NT2/D1 (cell line): Measurements from ENCODE around the gene NAPG.
A peak's percentile ranks its signal among the peaks of the same experiment; 100 is the strongest.

Experiments used
- DNase-seq: peaks from one replicate; pipeline ENCODE4 v3.0.0-alpha.2; 2011; ENCODE audit warnings: low read depth, low spot score
- H3K27me3 ChIP-seq: 2 replicates; pipeline ENCODE4 v1.6.0; 2011; ENCODE audit warnings: mild to moderate bottlenecking; ENCODE audit not compliant: insufficient read length, insufficient read depth
- H3K36me3 ChIP-seq: 2 replicates; pipeline ENCODE4 v1.6.1; 2011; ENCODE audit warnings: mild to moderate bottlenecking, low read length, mixed read lengths; ENCODE audit not compliant: insufficient read depth, insufficient read length
- H3K4me1 ChIP-seq: 2 replicates; pipeline ENCODE4 v1.5.1; 2011; ENCODE audit not compliant: insufficient read depth, insufficient read length
- H3K4me3 ChIP-seq: 2 replicates; pipeline ENCODE4 v1.5.1; 2011; ENCODE audit warnings: low read depth; ENCODE audit not compliant: insufficient read length
- H3K9ac ChIP-seq: 2 replicates; pipeline ENCODE4 v1.6.0; 2011; ENCODE audit warnings: low read depth; ENCODE audit not compliant: insufficient read length
- H3K9me3 ChIP-seq: 2 replicates; pipeline ENCODE4 v1.5.1; 2011; ENCODE audit warnings: mild to moderate bottlenecking, low read length; ENCODE audit not compliant: insufficient read depth
- SUZ12 ChIP-seq: IDR thresholded peaks from 2 replicates; pipeline ENCODE4 v1.6.1; 2011; ENCODE audit not compliant: insufficient read length, insufficient read depth; ENCODE audit errors: extremely low read depth
- YY1 ChIP-seq: IDR thresholded peaks from 2 replicates; pipeline ENCODE4 v1.6.1; 2011; ENCODE audit not compliant: insufficient read length, insufficient read depth
- ZNF274 ChIP-seq: IDR thresholded peaks from 2 replicates; pipeline ENCODE4 v1.6.1; 2011; ENCODE audit warnings: mild to moderate bottlenecking, low read depth, low read length

The NAPG gene

DNA sequence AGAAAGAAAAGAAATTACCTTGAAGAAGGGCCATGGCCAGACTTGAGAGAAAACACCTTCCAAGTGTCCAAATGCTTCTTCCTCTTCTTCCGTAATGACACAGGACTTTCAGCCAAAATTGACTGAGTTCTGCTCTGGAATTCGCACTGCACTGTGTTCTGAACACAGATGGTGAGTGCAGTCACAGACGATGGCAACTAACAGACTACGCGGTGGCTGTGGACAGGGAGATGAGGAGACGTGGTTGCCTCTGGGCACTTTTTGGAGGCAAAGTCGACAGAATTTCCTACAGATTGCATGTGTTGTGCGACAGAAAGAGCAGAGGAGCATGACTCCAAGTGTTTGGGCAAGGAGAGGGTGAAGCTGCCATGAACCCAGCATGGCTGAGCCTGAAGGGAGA, 4.3 kb upstream of the NAPG start:
- H3K4me1 ChIP-seq = no peaks in the 10 kb centered on the region
- no peaks in the 10 kb centered on the region for H3K27me3 ChIP-seq
- no peaks in the 10 kb centered on the region for H3K9me3 ChIP-seq
- no peak for DNase-seq
- no peak overlapping the region for H3K9ac ChIP-seq
- H3K36me3 ChIP-seq = no peaks in the 10 kb centered on the region
- no peak overlapping the region for H3K4me3 ChIP-seq
- no peak for TF ChIP-seq YY1
- TF ChIP-seq ZNF274 = no peak
- no peak for TF ChIP-seq SUZ12

DNA sequence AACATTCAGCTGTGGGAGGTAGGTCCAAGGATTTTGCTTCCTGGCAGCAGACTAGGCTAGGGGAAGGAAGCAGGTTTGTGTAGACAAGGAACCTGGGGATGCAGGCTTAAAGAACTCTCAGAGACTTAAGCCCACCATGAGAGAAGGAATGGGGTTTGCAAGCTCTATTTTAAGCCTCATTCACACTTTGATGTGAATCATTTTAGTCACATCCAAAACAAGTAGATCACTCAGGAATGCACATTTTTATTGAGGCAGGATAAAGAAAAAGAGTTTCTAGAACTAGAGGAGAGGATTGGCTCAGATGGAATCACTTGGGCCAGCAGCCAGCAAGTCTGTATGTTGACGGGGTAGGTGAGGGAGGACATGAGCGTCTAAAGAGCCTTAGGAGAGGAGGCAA, 3.3 kb upstream of the NAPG start:
- TF ChIP-seq SUZ12 = no peak
- TF ChIP-seq YY1 = no peak
- no peak for TF ChIP-seq ZNF274
- Histone ChIP-seq H3K9ac (no peak overlapping the region), H3K36me3 (no peaks in the 10 kb centered on the region), H3K27me3 (no peaks in the 10 kb centered on the region), H3K4me1 (no peaks in the 10 kb centered on the region), H3K4me3 (no peak overlapping the region), H3K9me3 (no peaks in the 10 kb centered on the region)
- no peak for DNase-seq

DNA sequence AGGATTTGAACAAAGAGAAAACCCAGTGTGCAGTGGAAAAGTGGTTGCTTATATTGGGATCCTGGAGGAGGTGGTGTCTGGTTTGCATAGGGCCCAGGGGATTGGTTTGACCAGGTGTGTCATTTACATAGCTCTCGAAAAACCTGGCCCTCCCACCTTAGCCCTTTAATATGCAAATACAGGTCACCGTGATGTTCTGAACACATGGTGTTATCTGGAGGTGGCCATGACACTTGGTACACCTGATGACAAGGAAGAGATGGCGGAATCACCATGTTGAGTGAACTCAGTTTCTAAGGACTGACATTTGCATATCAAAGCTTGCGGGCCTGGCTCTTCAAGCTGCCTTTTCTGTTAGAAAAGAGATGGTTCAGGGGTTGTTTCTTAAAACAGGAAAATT, 2.3 kb upstream of the NAPG start:
- Histone ChIP-seq H3K36me3 (no peaks in the 10 kb centered on the region), H3K27me3 (no peaks in the 10 kb centered on the region), H3K9me3 (no peaks in the 10 kb centered on the region), H3K4me3 (no peak overlapping the region), H3K4me1 (no peaks in the 10 kb centered on the region), H3K9ac (no peak overlapping the region)
- TF ChIP-seq SUZ12 (no peak), YY1 (no peak)
- DNase-seq = no peak

DNA sequence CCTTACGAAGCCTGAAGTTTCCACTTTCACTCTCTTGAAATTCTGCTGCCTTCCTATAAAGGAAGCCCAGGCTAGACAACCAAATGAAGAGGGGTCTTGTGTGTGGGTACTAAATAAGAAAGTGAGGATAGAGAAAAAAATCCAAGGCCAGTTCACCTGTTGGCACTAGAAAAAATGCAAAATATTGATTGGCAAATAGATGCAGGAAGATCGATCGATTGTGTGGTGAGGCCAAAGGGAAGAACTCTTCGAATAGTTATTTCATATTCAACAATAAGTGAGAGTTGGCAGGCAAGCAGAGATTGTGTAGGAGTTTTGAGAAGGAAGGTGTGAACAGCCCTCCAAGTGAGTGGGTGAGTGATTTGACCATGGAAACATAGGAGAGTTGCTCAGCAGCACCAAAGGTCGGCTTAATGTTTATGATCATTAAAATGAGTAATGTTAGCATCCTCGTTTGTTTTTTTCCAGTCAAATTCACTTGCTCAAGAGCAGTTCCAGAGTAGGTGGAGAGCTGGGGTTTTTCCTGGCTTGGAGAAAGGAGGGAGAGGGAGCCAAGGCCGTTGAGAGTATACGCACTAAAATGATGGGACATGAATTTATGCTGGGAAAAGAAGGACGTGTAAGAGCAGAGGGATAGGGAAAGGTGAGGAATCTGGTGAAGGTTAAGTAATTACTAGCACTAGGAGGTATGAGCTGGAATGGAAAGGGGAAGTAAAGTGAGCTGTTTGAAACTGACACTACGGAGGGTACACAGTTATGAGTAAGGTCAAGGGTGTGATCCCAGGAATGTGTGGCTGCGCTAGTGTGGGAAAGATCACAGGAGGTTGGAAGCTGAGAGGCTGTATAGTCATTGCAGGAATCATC, 1.1 kb upstream of the NAPG start:
- no peak for TF ChIP-seq YY1
- no peak for TF ChIP-seq ZNF274
- TF ChIP-seq SUZ12 = no peak
- no peaks in the 10 kb centered on the region for H3K9me3 ChIP-seq
- H3K4me1 ChIP-seq = no peaks in the 10 kb centered on the region
- no peaks in the 10 kb centered on the region for H3K36me3 ChIP-seq
- no peak overlapping the region for H3K9ac ChIP-seq
- no peaks in the 10 kb centered on the region for H3K27me3 ChIP-seq
- no peak for DNase-seq
- H3K4me3 ChIP-seq = no peak overlapping the region

DNA sequence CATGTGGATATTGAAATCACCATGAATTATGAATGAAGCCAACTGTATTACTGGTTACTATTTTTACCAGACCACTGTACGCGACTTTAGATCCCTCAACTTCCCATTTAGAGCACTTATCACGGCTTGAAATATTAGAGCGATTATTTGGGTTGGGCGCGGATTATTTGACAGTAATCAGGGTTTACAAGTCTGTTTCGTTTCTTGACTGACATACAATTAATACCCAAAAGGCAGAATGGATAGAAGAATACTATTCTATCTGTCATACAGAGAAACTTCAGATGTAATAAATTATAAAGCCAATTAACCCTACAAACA, 496 bp upstream of the NAPG start:
- no peaks in the 10 kb centered on the region for H3K4me1 ChIP-seq
- H3K27me3 ChIP-seq = no peaks in the 10 kb centered on the region
- no peak for DNase-seq
- peak overlapping the region; percentile 89 for H3K4me3 ChIP-seq
- H3K36me3 ChIP-seq = peaks cover 1% of the 10 kb centered on the region
- no peaks in the 10 kb centered on the region for H3K9me3 ChIP-seq
- TF ChIP-seq ZNF274 (no peak), YY1 (no peak), SUZ12 (no peak)
- no peak overlapping the region for H3K9ac ChIP-seq

DNA sequence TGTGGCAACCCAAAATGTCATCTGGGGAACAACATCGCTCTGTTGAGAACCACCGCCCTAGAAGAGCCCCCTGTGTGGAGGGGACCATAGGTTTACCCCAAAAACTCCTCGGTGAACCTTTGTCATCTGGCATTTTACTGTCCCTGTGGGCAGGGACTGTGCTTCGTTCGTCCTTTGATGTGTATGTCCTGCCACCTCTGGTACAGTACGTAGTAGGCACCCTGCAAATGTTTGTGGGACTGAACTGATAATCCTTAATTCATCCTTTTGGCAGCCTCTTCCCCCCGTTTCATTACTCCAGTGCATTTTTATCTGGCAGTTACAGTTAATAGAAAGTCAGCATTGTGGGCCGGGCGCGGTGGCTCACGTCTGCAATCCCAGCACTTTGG, 728 bp downstream of the NAPG start:
- H3K9ac ChIP-seq = peak overlapping the region; percentile 92
- peaks cover 3% of the 10 kb centered on the region for H3K36me3 ChIP-seq
- TF ChIP-seq YY1 = no peak
- TF ChIP-seq ZNF274 = no peak
- TF ChIP-seq SUZ12 = no peak
- no peaks in the 10 kb centered on the region for H3K4me1 ChIP-seq
- DNase-seq = no peak
- no peaks in the 10 kb centered on the region for H3K9me3 ChIP-seq
- no peaks in the 10 kb centered on the region for H3K27me3 ChIP-seq
- peak overlapping the region; percentile 89 for H3K4me3 ChIP-seq

DNA sequence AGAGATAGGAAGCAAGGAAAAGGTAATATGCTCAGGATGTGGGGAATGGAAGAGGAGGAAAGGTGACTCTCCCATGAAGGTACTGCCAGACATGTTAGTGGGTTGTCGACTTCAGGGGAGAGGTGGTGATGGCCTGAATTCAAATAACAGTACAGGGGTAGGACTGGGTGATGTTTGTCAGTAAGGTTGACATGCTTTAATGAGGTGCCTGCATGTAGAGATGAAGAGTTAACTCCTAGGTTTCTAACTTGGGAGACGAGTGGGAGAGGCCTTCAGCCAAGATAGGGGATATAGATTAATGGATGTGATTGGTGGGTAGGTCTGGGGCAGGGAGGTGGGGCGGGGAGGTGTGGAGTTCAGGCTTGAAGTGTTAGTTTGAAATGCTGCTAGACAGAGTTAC, 2.6 kb downstream of the NAPG start:
- no peak for TF ChIP-seq ZNF274
- TF ChIP-seq SUZ12 = no peak
- no peak for TF ChIP-seq YY1
- Histone ChIP-seq H3K9me3 (no peaks in the 10 kb centered on the region), H3K36me3 (peaks cover 3% of the 10 kb centered on the region), H3K27me3 (no peaks in the 10 kb centered on the region), H3K9ac (no peak overlapping the region), H3K4me3 (no peak overlapping the region), H3K4me1 (no peaks in the 10 kb centered on the region)
- no peak for DNase-seq

DNA sequence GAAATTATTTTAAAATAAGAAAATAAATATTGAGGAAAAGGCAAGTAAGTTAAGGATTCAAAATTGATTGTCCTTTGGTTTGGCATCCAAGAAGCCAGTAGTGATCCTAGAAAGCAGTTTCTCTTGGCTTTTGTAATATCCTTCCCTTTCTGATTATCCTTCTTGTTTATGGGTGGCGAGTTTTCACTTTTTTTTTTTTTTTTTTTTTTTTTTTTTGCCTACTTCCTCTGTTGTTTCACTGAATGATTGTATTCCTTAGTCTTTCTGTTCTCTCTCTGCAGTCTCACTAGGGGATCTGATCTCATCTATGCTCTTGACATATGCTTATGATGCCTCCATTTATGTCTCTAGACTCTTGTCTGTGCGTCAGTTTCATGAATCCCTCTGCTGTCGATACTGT, 4.2 kb downstream of the NAPG start:
- Histone ChIP-seq H3K4me1 (no peaks in the 10 kb centered on the region), H3K27me3 (no peaks in the 10 kb centered on the region), H3K36me3 (peaks cover 8% of the 10 kb centered on the region), H3K9me3 (no peaks in the 10 kb centered on the region), H3K4me3 (no peak overlapping the region), H3K9ac (no peak overlapping the region)
- no peak for DNase-seq
- TF ChIP-seq SUZ12 (no peak), ZNF274 (no peak), YY1 (no peak)
